ENCODE measurements around the gene LRRFIP1. TPM values are rescaled to one million over a fixed set of nuclear protein-coding genes. Genes with fewer than 3 reads are reported as not detected.

The LRRFIP1 gene
- polyA plus RNA-seq, 1 donor (not counting 4 experiments of a cell fraction or from before 2014, with no cell fraction given): 115 TPM

- dilution Hi-C loops (cut with MboI; ENCODE audit: extremely low pct_ligation_motif_present, low sequenced_read_pairs): no loop called here
- Histone ChIP-seq H3K9me3 (ENCODE audit: control insufficient read depth, low read depth, low read length) (no peaks in the 10 kb centered on the region), H3K4me1 (ENCODE audit: control insufficient read depth, extremely low read depth, insufficient read depth, low read length) (no peaks in the 10 kb centered on the region), H3K27me3 (ENCODE audit: control insufficient read depth, extremely low read depth, insufficient read depth, low read length) (peaks cover 21% of the 10 kb centered on the region), H3K79me2 (ENCODE audit: control insufficient read depth, insufficient read depth, low read length) (no peaks in the 10 kb centered on the region), H2AFZ (ENCODE audit: control insufficient read depth, low read length) (no peak overlapping the region), H3K4me2 (ENCODE audit: control insufficient read depth, extremely low read depth, insufficient read depth, low read depth, low read length) (no peak overlapping the region), H3K27ac (ENCODE audit: control insufficient read depth, insufficient read depth, low read length) (no peak overlapping the region), H4K20me1 (ENCODE audit: control insufficient read depth, extremely low read depth, insufficient read depth, low read length) (no peaks in the 10 kb centered on the region), H3K9ac (ENCODE audit: control insufficient read depth, extremely low read depth, insufficient read depth, low read length) (no peak overlapping the region), H3K4me3 (ENCODE audit: control insufficient read depth in 2 of 3, extremely low read depth in 1 of 3, insufficient read depth in 2 of 3, low read depth in 1 of 3, low read length in 3 of 3) (no peak overlapping the region), H3K9me1 (ENCODE audit: control insufficient read depth, extremely low read depth, insufficient read depth, low read length) (no peaks in the 10 kb centered on the region), H3K36me3 (ENCODE audit: control insufficient read depth in 2 of 2, extremely low read depth in 1 of 2, insufficient read depth in 2 of 2, low read length in 2 of 2) (no peaks in the 10 kb centered on the region)
- no peak for TF ChIP-seq CTCF (optimal IDR thresholded peaks at IDR 0.05 in 1 of 3, IDR thresholded peaks at IDR 0.05 in 1 of 3, conservative IDR thresholded peaks at IDR 0.05 in 1 of 3; ENCODE audit: extremely low read depth in 1 of 3, insufficient read depth in 2 of 3, low read length in 3 of 3)
- no peak for TF ChIP-seq EZH2 (IDR thresholded peaks at IDR 0.05; ENCODE audit: low read length)
- no peak for FAIRE-seq
- DNase-seq (ENCODE audit: low read depth, low spot score): no peak
Observed at GRCh38 chr2:237650455-237650850, 23.1 kb downstream of the LRRFIP1 start.

GRCh38 chr2:237651761-237652160 lies 24.4 kb downstream of the LRRFIP1 start:
- H3K9me3 ChIP-seq (ENCODE audit: control insufficient read depth, low read depth, low read length): no peaks in the 10 kb centered on the region
- FAIRE-seq (no peak), DNase-seq (ENCODE audit: low read depth, low spot score) (no peak)
- H3K4me2 ChIP-seq (ENCODE audit: control insufficient read depth, extremely low read depth, insufficient read depth, low read depth, low read length): no peak overlapping the region
- no peak for TF ChIP-seq EZH2 (IDR thresholded peaks at IDR 0.05; ENCODE audit: low read length)
- TF ChIP-seq CTCF (optimal IDR thresholded peaks at IDR 0.05 in 1 of 3, IDR thresholded peaks at IDR 0.05 in 1 of 3, conservative IDR thresholded peaks at IDR 0.05 in 1 of 3; ENCODE audit: extremely low read depth in 1 of 3, insufficient read depth in 2 of 3, low read length in 3 of 3): no peak
- dilution Hi-C loops (cut with MboI; ENCODE audit: extremely low pct_ligation_motif_present, low sequenced_read_pairs): no loop called here
- H3K9me1 ChIP-seq (ENCODE audit: control insufficient read depth, extremely low read depth, insufficient read depth, low read length): no peaks in the 10 kb centered on the region
- H3K79me2 ChIP-seq (ENCODE audit: control insufficient read depth, insufficient read depth, low read length): no peaks in the 10 kb centered on the region
- H3K36me3 ChIP-seq (ENCODE audit: control insufficient read depth in 2 of 2, extremely low read depth in 1 of 2, insufficient read depth in 2 of 2, low read length in 2 of 2): no peaks in the 10 kb centered on the region
- H3K4me1 ChIP-seq (ENCODE audit: control insufficient read depth, extremely low read depth, insufficient read depth, low read length): no peaks in the 10 kb centered on the region
- no peak overlapping the region for H2AFZ ChIP-seq (ENCODE audit: control insufficient read depth, low read length)
- H3K9ac ChIP-seq (ENCODE audit: control insufficient read depth, extremely low read depth, insufficient read depth, low read length): no peak overlapping the region
- H3K27ac ChIP-seq (ENCODE audit: control insufficient read depth, insufficient read depth, low read length): no peak overlapping the region
- no peak overlapping the region for H3K4me3 ChIP-seq (ENCODE audit: control insufficient read depth in 2 of 3, extremely low read depth in 1 of 3, insufficient read depth in 2 of 3, low read depth in 1 of 3, low read length in 3 of 3)
- H3K27me3 ChIP-seq (ENCODE audit: control insufficient read depth, extremely low read depth, insufficient read depth, low read length): peaks cover 21% of the 10 kb centered on the region
- H4K20me1 ChIP-seq (ENCODE audit: control insufficient read depth, extremely low read depth, insufficient read depth, low read length): no peaks in the 10 kb centered on the region
